ENCODE measurements around the gene PRDM5.

Gene PRDM5

DNA sequence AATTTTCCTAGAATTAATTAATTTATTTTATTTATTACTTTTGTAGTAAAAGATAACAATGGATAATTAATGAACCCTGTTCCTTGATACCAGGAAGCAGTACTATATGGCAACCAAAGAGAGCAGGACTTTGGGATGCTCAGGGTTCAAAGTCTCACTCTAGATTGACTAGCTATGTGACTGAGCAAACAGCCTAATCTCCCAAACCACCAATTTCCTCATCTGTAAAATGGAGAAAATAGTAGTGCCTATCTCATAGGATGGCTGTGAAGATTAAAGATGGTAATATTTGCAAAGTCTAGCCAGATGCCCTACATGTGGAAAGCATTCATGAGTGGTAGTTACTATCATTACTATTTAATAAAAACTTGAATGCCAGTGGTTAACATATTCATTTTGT is 97.6 kb downstream of the PRDM5 start:
- DNase-seq (ENCODE audit: low read depth in 2 of 2, low spot score in 1 of 2): no peak

DNA sequence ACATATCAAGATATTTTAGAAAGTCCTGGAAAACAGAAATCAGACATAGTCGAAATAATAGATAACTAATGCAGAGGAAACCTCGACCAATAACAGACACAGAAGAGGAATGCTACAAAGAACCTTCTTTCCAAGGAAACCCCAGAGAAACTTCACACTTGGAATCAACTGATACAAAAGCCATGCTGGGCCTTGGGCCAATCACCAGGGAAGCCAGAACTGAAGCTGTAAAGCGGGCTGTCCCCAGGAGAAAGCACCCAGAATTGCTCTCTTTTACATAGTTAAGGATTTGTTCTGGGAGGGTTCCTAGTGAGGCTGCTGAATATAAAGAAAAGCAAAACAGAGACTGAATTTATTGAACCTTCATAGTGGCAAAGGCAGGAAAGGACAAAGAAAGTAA is 100.5 kb downstream of the PRDM5 start:
- no peak for DNase-seq (ENCODE audit: low read depth in 2 of 2, low spot score in 1 of 2)

DNA sequence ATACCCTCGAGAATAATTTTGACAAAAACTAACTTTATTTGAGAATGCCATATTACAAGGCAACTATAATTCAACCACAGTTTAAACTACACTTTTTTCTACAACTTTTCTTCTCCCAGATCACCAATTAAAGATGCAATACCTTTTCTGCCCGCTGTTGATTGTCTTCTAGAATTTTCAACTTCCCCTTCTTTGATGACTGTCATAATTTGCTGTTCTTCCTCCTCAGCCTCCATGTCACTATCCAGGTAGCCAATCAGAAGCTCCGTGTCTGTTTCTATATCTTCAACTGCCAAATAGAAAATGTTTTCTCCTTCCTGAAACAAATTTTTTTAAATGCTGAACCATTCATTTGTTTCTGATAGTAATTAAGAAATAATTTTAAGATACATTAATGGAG is 101.5 kb downstream of the PRDM5 start:
- no peak for DNase-seq (ENCODE audit: low read depth in 2 of 2, low spot score in 1 of 2)

DNA sequence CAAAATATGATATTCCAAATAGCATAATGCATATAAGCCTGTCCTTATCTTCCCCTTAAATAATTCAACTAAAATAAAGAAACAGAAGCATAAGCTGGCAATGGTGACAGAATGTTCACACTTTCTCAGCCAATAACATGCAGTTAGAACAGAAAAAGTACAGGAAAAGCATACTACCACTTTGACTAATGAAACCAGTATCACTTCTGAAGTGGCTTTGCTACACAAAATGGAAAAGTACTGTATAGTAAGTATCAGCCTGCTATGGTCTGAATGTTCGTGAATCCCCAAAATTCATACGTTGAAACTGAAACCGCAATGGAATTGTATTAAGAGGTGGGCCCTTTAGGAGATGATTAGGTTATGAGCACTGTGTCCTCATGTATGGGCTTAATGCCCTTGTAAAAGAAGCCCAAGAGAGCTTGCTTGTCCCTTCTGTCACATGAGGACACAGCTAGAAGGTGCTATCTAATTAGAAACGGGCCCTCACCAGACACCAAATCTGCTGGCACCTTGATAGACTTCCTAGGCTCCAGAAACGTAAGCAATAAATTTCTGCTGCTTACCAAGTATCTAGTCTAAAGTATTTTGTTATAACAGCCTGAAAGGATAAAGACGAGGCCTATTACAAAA is 102.6 kb downstream of the PRDM5 start:
- DNase-seq (ENCODE audit: low read depth in 2 of 2, low spot score in 1 of 2): no peak

DNA sequence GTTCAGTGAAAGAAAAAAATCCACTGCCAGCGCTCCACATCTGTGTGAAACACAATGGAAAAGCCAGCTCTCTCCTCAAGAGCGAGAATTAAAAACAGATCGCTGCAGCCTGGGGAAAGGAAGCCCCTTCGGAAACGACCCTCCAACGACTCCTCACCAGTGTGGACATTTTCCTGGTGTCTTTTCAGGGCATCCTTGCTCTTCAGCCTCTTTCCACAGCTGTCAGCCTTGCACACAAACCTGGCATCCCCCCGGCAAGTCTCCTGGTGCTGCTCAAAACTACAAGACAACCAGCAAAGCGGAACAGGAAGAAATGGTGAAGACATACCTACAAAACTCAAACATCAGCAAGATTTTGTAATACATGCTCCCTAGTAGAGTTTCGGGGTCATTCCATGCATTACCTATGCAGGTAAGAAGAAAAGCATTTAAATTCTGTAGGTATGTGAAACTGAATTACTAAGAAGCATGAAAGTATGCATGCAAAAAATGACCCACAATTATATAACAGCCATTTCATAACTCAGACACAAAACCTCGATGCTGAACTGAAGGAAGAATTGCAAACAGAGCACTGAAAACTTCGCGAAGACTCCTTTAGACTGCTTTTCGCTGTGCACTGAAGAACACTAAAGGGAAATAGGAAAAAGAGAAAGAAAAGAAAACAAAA is 106.1 kb downstream of the PRDM5 start:
- DNase-seq (ENCODE audit: low read depth in 2 of 2, low spot score in 1 of 2): no peak

DNA sequence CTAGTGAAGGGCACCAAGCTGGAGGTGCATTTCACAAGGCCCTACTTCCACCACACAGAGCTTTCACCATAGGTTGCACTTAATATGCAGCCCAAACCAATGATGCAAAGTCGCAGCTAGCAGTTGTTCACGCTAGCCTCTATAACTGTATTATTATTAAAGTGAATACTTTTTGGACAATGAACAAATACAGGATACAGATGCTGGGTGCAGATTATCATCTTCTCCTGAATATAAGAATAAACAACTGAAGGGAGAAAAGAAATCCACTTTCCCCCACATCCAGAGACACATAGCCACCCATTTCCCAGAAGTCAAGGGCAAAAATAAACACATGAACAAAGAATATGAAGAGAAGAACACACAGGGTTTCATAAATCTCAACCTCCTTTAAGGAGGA is 107.2 kb downstream of the PRDM5 start:
- DNase-seq (ENCODE audit: low read depth in 2 of 2, low spot score in 1 of 2): no peak

- DNase-seq (ENCODE audit: low read depth in 2 of 2, low spot score in 1 of 2): no peak
Observed at GRCh38 chr4:120814886-120815285, 107.6 kb downstream of the PRDM5 start.

DNA sequence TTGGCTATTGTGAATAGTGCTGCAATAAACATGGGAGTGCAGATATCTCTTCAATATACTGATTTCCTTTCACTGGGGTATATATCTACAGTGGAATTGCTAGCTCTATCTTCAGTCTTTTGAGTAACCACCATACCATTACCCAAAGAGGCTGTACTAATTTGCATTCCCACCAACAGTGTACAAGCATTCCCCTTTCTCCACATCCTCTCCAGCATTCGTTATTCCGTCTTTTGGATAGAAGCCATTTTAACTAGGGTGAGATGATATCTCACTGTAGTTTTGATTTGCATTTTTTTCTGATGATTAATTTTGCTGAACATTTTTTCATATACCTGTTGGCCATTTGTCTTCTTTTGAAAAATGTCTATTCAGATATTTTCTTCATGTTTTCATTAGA is 110.3 kb downstream of the PRDM5 start:
- no peak for DNase-seq (ENCODE audit: low read depth in 2 of 2, low spot score in 1 of 2)

DNA sequence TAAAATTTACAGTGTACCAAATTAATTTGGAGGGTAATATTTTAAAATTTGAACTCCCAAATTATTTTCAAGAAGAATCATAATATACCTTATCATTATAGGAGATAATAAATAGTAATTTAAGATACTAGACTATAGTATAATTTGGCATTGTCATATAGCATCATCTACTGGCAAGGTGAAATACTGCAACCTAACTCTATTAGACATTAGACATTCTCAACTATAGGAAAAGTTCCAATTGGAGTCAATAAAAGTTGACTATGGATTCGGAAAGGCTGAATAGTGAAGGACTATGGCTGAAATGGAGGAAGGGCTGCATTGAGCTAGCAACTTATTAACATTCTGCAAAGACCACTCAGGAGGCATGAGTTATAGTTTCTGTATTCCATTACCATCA is 113.0 kb downstream of the PRDM5 start:
- DNase-seq (ENCODE audit: low read depth in 2 of 2, low spot score in 1 of 2): no peak

GRCh38 chr4:120808475-120809141 is 113.9 kb downstream of the PRDM5 start:
- no peak for DNase-seq (ENCODE audit: low read depth in 2 of 2, low spot score in 1 of 2)

- DNase-seq (ENCODE audit: low read depth in 2 of 2, low spot score in 1 of 2): no peak
Observed at GRCh38 chr4:120801137-120801758, 121.3 kb downstream of the PRDM5 start.

DNA sequence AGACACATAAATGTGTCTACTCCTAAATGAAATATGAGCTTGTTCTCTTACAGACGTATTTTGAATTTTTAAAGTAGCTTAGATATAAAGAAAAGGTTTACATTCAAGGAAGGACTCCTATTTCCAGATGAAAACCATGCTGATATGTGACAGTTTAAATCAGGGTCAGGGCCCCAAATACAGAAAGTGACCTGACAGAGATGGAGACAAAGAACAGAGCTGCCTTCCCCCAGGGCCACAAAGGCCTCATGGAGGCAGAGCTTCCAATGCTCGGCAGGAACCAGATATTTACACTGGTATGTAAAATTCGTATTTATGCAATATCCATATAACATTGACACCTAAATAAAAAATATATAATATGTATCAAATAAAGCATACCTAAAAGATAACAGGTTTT is 124.0 kb downstream of the PRDM5 start:
- DNase-seq (ENCODE audit: low read depth in 2 of 2, low spot score in 1 of 2): no peak

DNA sequence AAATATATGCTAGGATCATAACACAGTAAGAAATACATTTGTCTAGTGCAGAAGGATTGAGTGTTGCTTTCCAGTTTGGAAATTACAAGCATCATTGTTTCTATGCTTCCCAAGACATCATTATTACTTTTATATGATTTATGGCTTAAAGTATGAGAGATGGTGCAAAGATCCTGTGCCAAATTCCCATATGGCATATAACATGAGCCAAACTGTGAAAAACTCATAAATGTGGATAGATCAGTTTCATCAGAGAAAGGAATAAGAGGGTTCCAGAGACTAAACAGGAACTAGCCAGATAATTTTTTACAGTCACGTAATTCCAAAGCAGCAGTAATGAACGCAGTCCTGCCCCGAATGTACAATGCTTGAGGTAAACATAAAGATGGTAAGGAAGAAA is 126.3 kb downstream of the PRDM5 start:
- no peak for DNase-seq (ENCODE audit: low read depth in 2 of 2, low spot score in 1 of 2)

DNA sequence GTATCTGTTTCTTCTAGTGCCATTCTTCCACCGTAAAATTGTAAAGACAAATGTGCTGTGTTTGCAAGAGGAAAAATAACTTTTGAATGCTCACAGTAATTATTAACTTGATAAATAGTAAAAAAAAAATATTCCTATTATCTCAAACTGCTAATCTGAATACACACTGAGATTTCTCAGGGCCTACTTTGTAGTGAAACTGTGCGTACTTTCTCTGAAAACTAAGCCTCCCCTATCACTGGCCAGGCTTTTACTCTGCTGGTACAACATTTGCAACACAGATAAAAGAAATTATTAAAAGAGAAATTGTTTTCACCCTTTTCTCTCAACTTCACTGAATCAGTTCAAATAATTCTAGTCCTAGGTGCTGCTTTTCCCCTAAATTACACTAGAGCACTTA is 137.3 kb downstream of the PRDM5 start:
- no peak for DNase-seq (ENCODE audit: low read depth in 2 of 2, low spot score in 1 of 2)

GRCh38 chr4:120777459-120777858 is 145.1 kb downstream of the PRDM5 start:
- no peak for DNase-seq (ENCODE audit: low read depth in 2 of 2, low spot score in 1 of 2)

GRCh38 chr4:120775431-120775830 is 147.1 kb downstream of the PRDM5 start:
- no peak for DNase-seq (ENCODE audit: low read depth in 2 of 2, low spot score in 1 of 2)

DNA sequence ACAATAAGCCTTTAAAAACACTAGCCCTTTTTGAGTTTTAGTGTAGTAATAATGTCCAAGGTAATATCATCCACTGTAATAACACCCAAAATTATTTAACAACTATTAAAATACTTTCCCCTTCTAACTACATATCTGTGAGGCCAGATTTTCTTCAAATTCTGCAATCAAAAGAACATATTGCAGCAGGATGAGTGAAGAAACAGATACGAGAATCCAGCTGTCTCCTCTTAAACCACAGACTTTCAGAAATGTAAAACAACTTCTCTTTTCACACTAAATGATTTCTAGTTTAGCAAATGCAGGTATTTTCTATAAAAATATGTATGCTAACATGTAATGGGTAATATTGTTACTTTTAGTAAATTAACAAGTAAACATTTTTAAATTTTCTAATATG is 148.9 kb downstream of the PRDM5 start:
- DNase-seq (ENCODE audit: low read depth in 2 of 2, low spot score in 1 of 2): no peak

- DNase-seq (ENCODE audit: low read depth in 2 of 2, low spot score in 1 of 2): no peak
Observed at GRCh38 chr4:120771907-120772306, 150.6 kb downstream of the PRDM5 start.

GRCh38 chr4:120770897-120771296 is 151.6 kb downstream of the PRDM5 start:
- DNase-seq (ENCODE audit: low read depth in 2 of 2, low spot score in 1 of 2): no peak

- DNase-seq (ENCODE audit: low read depth in 2 of 2, low spot score in 1 of 2): no peak
Observed at GRCh38 chr4:120769227-120769626, 153.3 kb downstream of the PRDM5 start.

DNA sequence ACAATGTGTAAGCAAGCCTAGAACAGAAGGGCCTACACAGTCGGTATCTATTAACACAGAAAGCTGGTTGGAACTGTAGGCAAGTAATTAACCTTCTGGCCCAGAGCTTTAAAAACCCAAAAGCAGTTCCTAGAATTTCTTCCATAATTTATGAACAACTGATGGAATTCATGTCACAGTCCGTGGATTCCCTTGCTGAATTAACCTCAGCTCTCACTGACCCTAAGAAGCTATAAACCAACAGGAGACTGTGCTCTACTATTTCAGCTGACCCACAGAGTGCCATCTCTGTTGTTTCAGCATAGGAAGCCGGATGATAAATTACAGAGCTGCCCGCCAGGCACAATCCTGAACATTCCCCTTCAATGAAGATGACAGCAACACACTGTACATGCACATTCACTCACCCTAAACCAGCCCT is 157.3 kb downstream of the PRDM5 start:
- no peak for DNase-seq (ENCODE audit: low read depth in 2 of 2, low spot score in 1 of 2)

DNA sequence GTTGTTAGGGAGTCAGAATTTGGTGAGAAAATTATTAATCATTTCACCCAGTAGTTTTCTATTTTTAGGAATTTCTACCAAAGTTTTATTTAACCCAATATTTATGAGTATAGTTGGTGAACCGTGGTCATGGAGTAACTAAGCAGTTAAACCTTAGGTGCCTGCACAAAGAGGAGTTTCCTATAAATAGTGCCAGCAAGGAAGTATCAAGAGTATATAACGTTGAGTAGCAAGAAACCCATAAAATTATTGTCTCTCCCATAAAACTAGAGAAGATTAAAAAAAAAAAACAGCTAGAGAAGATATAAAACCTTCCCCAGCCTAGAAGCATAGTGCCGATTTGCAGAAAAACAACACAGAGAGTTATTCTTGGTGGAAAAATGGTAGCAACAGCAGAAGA is 158.9 kb downstream of the PRDM5 start:
- no peak for DNase-seq (ENCODE audit: low read depth in 2 of 2, low spot score in 1 of 2)

All from stimulated activated CD8-positive, alpha-beta memory T cell treated with anti-CD3 and anti-CD28 coated beads, Interleukin-4, amount 100 ng/mL, for 1 hour (primary cell).